GF-D8 (cell line): Measurements from ENCODE around the gene DPAGT1.
"Not testable (repeated sequence)": the region's sequence is repeated elsewhere in the genome, so short reads cannot be mapped to it uniquely, and the experiment has no call there.

Experiments
- DNase-seq: peaks from one replicate; lab custom pipeline; 2025; lab: John Stamatoyannopoulos, UW

DPAGT1 gene

GRCh38 chr11:119093942-119094815 is 7.5 kb downstream of the DPAGT1 start:
- no peak for DNase-seq

GRCh38 chr11:119092880-119093842 is 8.5 kb downstream of the DPAGT1 start:
- no peak for DNase-seq

GRCh38 chr11:119091966-119092879 is 9.4 kb downstream of the DPAGT1 start:
- peak; percentile 53 for DNase-seq

- no peak for DNase-seq
These were observed 10.5 kb downstream of the DPAGT1 start for GRCh38 chr11:119091178-119091577.

GRCh38 chr11:119089319-119089718 is 12.3 kb downstream of the DPAGT1 start:
- no peak for DNase-seq

- DNase-seq = no peak
These were observed 13.2 kb downstream of the DPAGT1 start for GRCh38 chr11:119088406-119088805.

GRCh38 chr11:119087747-119088241 is 13.9 kb downstream of the DPAGT1 start:
- peak; percentile 98 for DNase-seq

GRCh38 chr11:119087123-119087522 is 14.5 kb downstream of the DPAGT1 start:
- peak; percentile 78 for DNase-seq

- DNase-seq = peak; percentile 68
These were observed 16.2 kb downstream of the DPAGT1 start for GRCh38 chr11:119085437-119085847.

GRCh38 chr11:119084663-119085436 is 16.8 kb downstream of the DPAGT1 start, which contains the start of gene HMBS:
Gene HMBS, plus strand, starts transcription at chr11:119084881. Its CDS starts 153 bp downstream, at chr11:119085034.
- DNase-seq = peak; percentile 100

GRCh38 chr11:119081682-119082260 is 19.9 kb downstream of the DPAGT1 start:
- no peak for DNase-seq

GRCh38 chr11:119078675-119079420 is 22.8 kb downstream of the DPAGT1 start:
- no peak for DNase-seq

GRCh38 chr11:119077839-119078238 is 23.8 kb downstream of the DPAGT1 start:
- DNase-seq = no peak

- DNase-seq = peak; percentile 100
These were observed 34.1 kb downstream of the DPAGT1 start, which contains the start of gene VPS11 for GRCh38 chr11:119067371-119068222. Gene VPS11, plus strand, starts transcription at chr11:119067818. Its CDS starts 6 bp downstream, at chr11:119067824.

GRCh38 chr11:119065369-119065768 is 36.3 kb downstream of the DPAGT1 start:
- DNase-seq = peak; percentile 80

GRCh38 chr11:119062779-119063178 is 38.9 kb downstream of the DPAGT1 start:
- no peak for DNase-seq

- no peak for DNase-seq
These were observed 40.4 kb downstream of the DPAGT1 start for GRCh38 chr11:119061256-119061655.

GRCh38 chr11:119059128-119059527 is 42.5 kb downstream of the DPAGT1 start:
- not testable (repeated sequence) for DNase-seq
